Measurements from ENCODE around the gene IMMP2L. TPM values are rescaled to one million over a fixed set of nuclear protein-coding genes. Genes with fewer than 3 reads are reported as not detected.

IMMP2L gene
- total RNA-seq, 3 donors from 2014 or later (not counting 1 experiment from before 2014, with no cell fraction given), result 6.9 to 9.2 (median 8.7) TPM

DNA sequence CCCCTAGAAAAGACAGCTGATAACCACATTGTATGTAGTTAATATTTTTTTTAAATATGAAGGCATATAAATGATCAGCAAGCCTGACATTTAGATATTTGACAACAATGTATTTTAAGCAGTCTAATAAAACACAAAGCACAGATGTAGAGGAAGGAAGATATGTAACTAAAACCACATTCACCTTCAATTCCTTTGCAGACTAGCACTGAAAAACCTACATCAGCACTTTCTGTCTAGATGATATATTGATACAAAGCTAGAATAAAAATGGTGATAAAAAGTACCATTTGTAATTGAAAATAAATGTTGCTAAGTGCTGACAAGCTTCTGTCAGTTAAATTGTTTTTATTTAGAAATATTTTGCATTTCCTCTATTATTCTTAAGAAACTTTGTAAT is 153.6 kb downstream of the IMMP2L start:
- Mint-ChIP-seq H3K27ac (no peak overlapping the region), H3K4me3 (no peak overlapping the region)
- intact Hi-C loops (cut with micrococcal nuclease), result no loop called here

DNA sequence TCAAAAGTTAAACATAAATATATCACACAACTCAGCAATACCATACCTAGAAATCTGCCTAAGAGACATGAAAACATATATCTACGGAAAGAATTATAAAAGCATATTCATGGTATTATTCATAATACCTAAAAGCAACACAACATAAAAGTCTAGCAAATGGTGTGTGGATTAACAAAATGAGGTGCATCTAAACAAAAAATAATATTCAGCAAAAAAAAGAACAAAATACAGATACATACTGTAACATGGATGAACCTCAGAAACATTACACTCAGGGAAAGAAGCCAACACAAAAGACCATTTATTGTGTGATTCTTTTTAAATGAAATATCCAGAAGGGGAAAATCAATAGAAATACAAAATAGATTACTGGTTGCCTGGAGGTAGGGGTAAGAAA is 155.0 kb downstream of the IMMP2L start:
- no peaks in the 10 kb centered on the region for H3K4me1 ChIP-seq (ENCODE audit: control insufficient read depth, insufficient read depth, low read length)
- ATAC-seq (no peak), DNase-seq (no peak)
- peaks cover 10% of the 10 kb centered on the region for H3K36me3 Mint-ChIP-seq
- no peak overlapping the region for H3K27ac Mint-ChIP-seq
- no CpG with 5 or more reads among the region's 1 CpG for WGBS (ENCODE audit: insufficient coverage)
- H3K4me3 ChIP-seq (ENCODE audit: low read length), result no peak overlapping the region
- intact Hi-C loops (cut with micrococcal nuclease), result no loop called here
- no peaks in the 10 kb centered on the region for H3K4me1 Mint-ChIP-seq
- H3K27ac ChIP-seq (ENCODE audit: low read length), result no peak overlapping the region
- no peaks in the 10 kb centered on the region for H3K36me3 ChIP-seq (ENCODE audit: control insufficient read depth, insufficient read depth, low read length)
- no peaks in the 10 kb centered on the region for H3K9me3 ChIP-seq (ENCODE audit: control insufficient read depth, insufficient read depth, low read length)
- peaks cover 10 to 17% of the 10 kb centered on the region in 2 donors for H3K9me3 Mint-ChIP-seq
- H3K27me3 Mint-ChIP-seq (ENCODE audit: low read depth in 2 of 2), result no peaks in the 10 kb centered on the region
- no peaks in the 10 kb centered on the region for H3K27me3 ChIP-seq (ENCODE audit: control insufficient read depth, insufficient read depth, low read length)
- no peak overlapping the region for H3K4me3 Mint-ChIP-seq
- TF ChIP-seq, protein P1, sequence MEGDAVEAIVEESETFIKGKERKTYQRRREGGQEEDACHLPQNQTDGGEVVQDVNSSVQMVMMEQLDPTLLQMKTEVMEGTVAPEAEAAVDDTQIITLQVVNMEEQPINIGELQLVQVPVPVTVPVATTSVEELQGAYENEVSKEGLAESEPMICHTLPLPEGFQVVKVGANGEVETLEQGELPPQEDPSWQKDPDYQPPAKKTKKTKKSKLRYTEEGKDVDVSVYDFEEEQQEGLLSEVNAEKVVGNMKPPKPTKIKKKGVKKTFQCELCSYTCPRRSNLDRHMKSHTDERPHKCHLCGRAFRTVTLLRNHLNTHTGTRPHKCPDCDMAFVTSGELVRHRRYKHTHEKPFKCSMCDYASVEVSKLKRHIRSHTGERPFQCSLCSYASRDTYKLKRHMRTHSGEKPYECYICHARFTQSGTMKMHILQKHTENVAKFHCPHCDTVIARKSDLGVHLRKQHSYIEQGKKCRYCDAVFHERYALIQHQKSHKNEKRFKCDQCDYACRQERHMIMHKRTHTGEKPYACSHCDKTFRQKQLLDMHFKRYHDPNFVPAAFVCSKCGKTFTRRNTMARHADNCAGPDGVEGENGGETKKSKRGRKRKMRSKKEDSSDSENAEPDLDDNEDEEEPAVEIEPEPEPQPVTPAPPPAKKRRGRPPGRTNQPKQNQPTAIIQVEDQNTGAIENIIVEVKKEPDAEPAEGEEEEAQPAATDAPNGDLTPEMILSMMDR (IDR thresholded peaks at IDR 0.05), result no peak

More for the DNA sequence above, 153.6 kb downstream of the IMMP2L start:
- Histone ChIP-seq H3K9me3 (ENCODE audit: control insufficient read depth, insufficient read depth, low read length) (no peaks in the 10 kb centered on the region), H3K27me3 (ENCODE audit: control insufficient read depth, insufficient read depth, low read length) (no peaks in the 10 kb centered on the region), H3K4me3 (ENCODE audit: low read length) (no peak overlapping the region), H3K4me1 (ENCODE audit: control insufficient read depth, insufficient read depth, low read length) (no peaks in the 10 kb centered on the region), H3K27ac (ENCODE audit: low read length) (no peak overlapping the region), H3K36me3 (ENCODE audit: control insufficient read depth, insufficient read depth, low read length) (no peaks in the 10 kb centered on the region)
- H3K9me3 Mint-ChIP-seq, result peaks cover 7 to 16% of the 10 kb centered on the region in 2 donors
- ATAC-seq, result no peak
- no peak for DNase-seq
- no peaks in the 10 kb centered on the region for H3K27me3 Mint-ChIP-seq (ENCODE audit: low read depth in 2 of 2)
- H3K4me1 Mint-ChIP-seq, result no peaks in the 10 kb centered on the region
- H3K36me3 Mint-ChIP-seq, result peaks cover 10% of the 10 kb centered on the region
- TF ChIP-seq, protein P1 (IDR thresholded peaks at IDR 0.05), result no peak

DNA sequence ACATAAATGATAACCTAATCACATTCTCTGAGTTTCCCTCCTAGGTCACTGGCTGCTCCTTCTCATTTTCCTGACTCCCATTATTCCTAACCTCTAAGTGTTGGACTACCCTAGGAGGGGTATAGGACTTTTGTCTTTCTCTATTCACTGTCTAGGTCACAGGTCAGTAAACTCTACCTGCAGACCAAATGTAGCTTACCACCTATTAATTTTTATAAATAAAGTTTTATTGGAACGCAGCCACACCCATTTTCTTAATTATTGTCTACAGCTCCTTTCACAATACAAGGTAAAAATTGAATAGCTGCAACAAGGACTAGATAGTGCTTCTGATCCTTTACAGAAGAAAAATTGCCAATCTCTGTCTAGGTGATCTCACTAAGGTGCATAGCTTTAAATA is 156.7 kb downstream of the IMMP2L start:
- no peak overlapping the region for H3K4me3 Mint-ChIP-seq
- H3K27ac Mint-ChIP-seq, result no peak overlapping the region
- H3K36me3 Mint-ChIP-seq, result peaks cover 10% of the 10 kb centered on the region
- ATAC-seq (no peak), DNase-seq (no peak)
- TF ChIP-seq, protein P1 (IDR thresholded peaks at IDR 0.05), result no peak
- Histone ChIP-seq H3K27ac (ENCODE audit: low read length) (no peak overlapping the region), H3K4me3 (ENCODE audit: low read length) (no peak overlapping the region), H3K27me3 (ENCODE audit: control insufficient read depth, insufficient read depth, low read length) (no peaks in the 10 kb centered on the region), H3K9me3 (ENCODE audit: control insufficient read depth, insufficient read depth, low read length) (no peaks in the 10 kb centered on the region), H3K36me3 (ENCODE audit: control insufficient read depth, insufficient read depth, low read length) (no peaks in the 10 kb centered on the region), H3K4me1 (ENCODE audit: control insufficient read depth, insufficient read depth, low read length) (no peaks in the 10 kb centered on the region)
- H3K4me1 Mint-ChIP-seq, result no peaks in the 10 kb centered on the region
- H3K9me3 Mint-ChIP-seq, result peaks cover 10 to 16% of the 10 kb centered on the region in 2 donors
- WGBS (ENCODE audit: insufficient coverage), result 100% methylated on average over 1 of the region's 1 CpG
- intact Hi-C loops (cut with micrococcal nuclease), result no loop called here
- H3K27me3 Mint-ChIP-seq (ENCODE audit: low read depth in 2 of 2), result no peaks in the 10 kb centered on the region

DNA sequence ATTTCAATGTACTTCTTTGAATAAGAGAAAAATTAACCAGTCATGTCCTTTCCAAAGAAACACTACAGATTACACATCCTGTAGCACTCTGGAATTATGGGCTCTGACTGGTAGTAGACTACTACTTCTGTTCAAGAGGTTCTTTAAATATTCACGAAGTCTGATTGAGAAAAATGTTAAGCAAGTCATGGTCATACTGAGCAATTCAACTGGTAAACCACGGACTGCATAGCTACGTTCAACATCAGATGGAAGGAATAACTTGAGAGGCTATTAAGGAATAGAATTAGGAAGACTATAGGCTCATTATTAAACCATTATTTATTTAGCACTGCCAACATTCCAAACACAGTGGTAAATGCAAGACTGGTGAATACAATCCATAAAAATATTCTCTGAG is 160.8 kb downstream of the IMMP2L start:
- no peaks in the 10 kb centered on the region for H3K4me1 Mint-ChIP-seq
- H3K36me3 Mint-ChIP-seq, result no peaks in the 10 kb centered on the region
- no peak for ATAC-seq
- no peak overlapping the region for H3K4me3 ChIP-seq (ENCODE audit: low read length)
- H3K27me3 ChIP-seq (ENCODE audit: control insufficient read depth, insufficient read depth, low read length), result no peaks in the 10 kb centered on the region
- H3K4me3 Mint-ChIP-seq, result no peak overlapping the region
- no peak for DNase-seq
- no peak overlapping the region for H3K27ac Mint-ChIP-seq
- no peak overlapping the region for H3K27ac ChIP-seq (ENCODE audit: low read length)
- no peaks in the 10 kb centered on the region for H3K36me3 ChIP-seq (ENCODE audit: control insufficient read depth, insufficient read depth, low read length)
- peaks cover 7 to 9% of the 10 kb centered on the region in 2 donors for H3K9me3 Mint-ChIP-seq
- WGBS (ENCODE audit: insufficient coverage), result 80% methylated on average over 3 of the region's 3 CpGs
- H3K4me1 ChIP-seq (ENCODE audit: control insufficient read depth, insufficient read depth, low read length), result no peaks in the 10 kb centered on the region
- intact Hi-C loops (cut with micrococcal nuclease), result no loop called here
- H3K9me3 ChIP-seq (ENCODE audit: control insufficient read depth, insufficient read depth, low read length), result no peaks in the 10 kb centered on the region
- TF ChIP-seq, protein P1 (IDR thresholded peaks at IDR 0.05), result no peak
- H3K27me3 Mint-ChIP-seq (ENCODE audit: low read depth in 2 of 2), result no peaks in the 10 kb centered on the region
